Measurements from ENCODE around the gene KIAA0753.

The KIAA0753 gene

GRCh38 chr17:6545291-6545690 is 95.2 kb downstream of the KIAA0753 start:
- DNase-seq, result no peak

DNA sequence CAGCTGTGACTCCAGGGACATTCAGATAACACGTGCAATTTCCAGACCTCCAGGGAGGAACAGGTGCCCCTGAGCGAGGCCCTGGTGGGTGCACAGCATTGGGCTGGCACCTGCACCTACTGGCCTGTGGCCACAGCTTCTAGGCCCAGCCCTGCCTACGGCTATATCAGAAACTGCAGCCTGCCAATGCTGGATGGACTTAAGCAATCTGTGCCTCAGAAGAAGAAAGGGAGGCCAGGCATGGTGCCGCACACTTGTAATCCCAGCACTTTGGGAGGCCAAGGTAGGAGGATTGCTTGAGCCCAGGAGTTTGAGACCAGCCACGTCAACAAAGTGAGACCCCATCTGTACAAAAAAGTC is 96.5 kb downstream of the KIAA0753 start:
- no peak for DNase-seq

GRCh38 chr17:6543079-6544010 is 97.2 kb downstream of the KIAA0753 start:
- no peak for DNase-seq

DNA sequence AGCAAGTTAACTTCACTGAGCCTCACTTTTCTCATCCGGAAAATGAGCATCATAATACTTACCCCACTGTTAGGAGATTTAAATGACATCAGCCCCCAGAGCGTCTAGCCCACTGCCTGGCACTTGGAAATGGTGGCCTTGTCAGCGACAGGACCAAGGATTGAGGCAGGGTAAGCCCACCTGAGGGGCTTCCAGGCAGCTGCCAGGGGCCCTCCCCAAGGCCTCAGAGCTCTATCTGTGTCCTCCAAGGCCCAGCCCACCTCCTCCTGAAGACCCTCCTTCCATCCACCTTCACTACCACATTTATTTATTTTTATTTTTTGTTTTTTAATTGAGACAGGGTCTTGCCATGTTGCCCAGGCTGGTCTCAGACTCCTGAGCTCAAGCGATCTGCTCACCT is 97.9 kb downstream of the KIAA0753 start:
- DNase-seq, result no peak

GRCh38 chr17:6541886-6542285 is 98.6 kb downstream of the KIAA0753 start:
- no peak for DNase-seq

- no peak for DNase-seq
Observed at GRCh38 chr17:6539871-6540270, 100.6 kb downstream of the KIAA0753 start.

- DNase-seq, result no peak
Observed at GRCh38 chr17:6536566-6537065, 103.9 kb downstream of the KIAA0753 start.

- DNase-seq, result no peak
Observed at GRCh38 chr17:6536053-6536452, 104.5 kb downstream of the KIAA0753 start.

GRCh38 chr17:6534846-6535514 is 105.5 kb downstream of the KIAA0753 start:
- DNase-seq, result no peak

- DNase-seq, result no peak
Observed at GRCh38 chr17:6532441-6532885, 108.0 kb downstream of the KIAA0753 start.

GRCh38 chr17:6531575-6531974 is 108.9 kb downstream of the KIAA0753 start:
- no peak for DNase-seq

- no peak for DNase-seq
Observed at GRCh38 chr17:6530324-6530920, 110.1 kb downstream of the KIAA0753 start.

DNA sequence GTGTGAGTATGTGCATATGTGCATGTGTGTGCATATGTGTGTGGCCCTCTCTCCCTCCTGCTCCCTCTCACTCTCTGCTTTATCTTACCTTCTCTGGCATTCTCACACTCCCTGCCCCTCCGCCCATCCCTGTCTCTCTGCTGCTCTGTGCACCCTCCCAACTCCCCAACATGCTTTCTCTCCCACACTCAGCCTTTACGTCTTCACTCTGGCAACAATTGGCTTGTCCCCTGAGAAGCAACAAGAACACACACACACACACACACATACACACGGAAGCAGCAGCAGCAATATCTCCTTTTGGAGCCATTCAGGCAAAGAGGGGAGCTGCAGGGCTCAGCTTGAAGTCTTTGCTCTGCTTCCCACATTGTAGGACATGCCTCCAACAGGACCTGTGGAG is 112.0 kb downstream of the KIAA0753 start:
- no peak for DNase-seq
